ENCODE data around the gene CCNI2. TPM values are rescaled to one million over a fixed set of nuclear protein-coding genes. Genes with fewer than 3 reads are reported as not detected.

Gene CCNI2
- total and polyA plus RNA-seq, 10 of the 15 experiments (the other 5 are each of a cell fraction or from before 2014, with no cell fraction given): 1.8 to 8.0 (median 3.2) TPM

DNA sequence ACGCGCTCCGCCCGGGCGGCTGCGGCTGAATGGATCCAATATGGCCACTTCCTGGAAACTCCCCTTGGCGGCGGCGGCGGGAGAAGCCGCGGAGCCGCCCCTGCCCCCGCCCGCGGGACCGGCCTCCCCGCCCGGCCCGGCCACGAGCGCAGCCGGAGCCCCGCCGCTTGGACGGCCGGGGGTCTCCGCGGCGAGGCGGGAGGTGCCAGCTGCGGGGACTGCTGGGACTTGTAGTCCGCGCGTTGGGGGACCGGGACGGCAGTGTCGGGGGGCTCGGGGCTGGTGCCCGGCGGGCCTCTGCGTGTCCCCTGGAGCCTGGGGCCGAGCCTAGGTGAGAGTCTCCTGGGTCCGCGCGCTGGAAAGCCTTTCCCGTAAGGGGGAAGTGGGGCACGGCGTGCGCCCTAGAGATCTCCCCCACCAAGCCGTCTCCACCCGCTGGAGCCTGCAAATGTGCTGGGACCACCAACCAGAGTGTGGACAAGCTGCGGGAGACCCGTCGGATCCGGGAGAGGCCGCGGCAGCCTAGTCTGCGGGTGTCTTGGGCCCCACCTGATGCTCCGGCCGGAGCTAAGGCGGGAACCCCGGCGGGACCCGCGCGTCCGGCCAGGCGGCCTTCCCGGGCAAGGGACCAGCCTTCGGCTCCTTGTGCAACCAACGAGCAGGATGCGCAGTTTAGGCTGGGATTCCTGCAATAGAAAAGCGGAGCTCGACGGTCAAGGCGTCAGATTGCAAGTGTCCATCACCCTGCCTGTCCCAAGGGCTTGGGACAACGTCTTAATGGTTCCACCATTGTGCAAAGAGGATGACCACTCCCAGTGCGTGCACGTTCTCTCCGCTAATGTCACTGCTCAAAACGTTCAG is 30.2 kb downstream of the CCNI2 start, which contains the start of gene SEPTIN8:
Gene SEPTIN8 (minus strand): TSS at position 31 of the 861 bp plus-strand sequence. CDS start 102 bp downstream, outside the sequence.
- in situ Hi-C loops (cut with MboI) (no loop called here), intact Hi-C loops (cut with micrococcal nuclease; ENCODE audit: unreplicated experiment) (no loop called here)
- Histone ChIP-seq H3K9me3 (replicated peaks; ENCODE audit: control insufficient read depth, insufficient read depth, low read length) (no peaks in the 10 kb centered on the region), H3K9ac (ENCODE audit: control insufficient read depth, insufficient read depth, low read length) (peak within 1 kb of the TSS; percentile 81), H4K20me1 (ENCODE audit: control insufficient read depth, insufficient read depth) (no peaks in the 10 kb centered on the region), H2AFZ (ENCODE audit: control insufficient read depth, low read depth, low read length) (peak within 1 kb of the TSS; percentile 97), H3K4me2 (ENCODE audit: control insufficient read depth, insufficient read depth) (peak within 1 kb of the TSS; percentile 90), H3K79me2 (ENCODE audit: control insufficient read depth, insufficient read depth, low read length) (peaks cover 9% of the 10 kb centered on the region), H3K27ac (ENCODE audit: control insufficient read depth, insufficient read depth) (peak within 1 kb of the TSS; percentile 50), H3K4me3 (peak within 1 kb of the TSS; percentile 83), H3K4me1 (ENCODE audit: control insufficient read depth, insufficient read depth, low read length) (peaks cover 7% of the 10 kb centered on the region), H3K27me3 (replicated peaks in 1 of 2; ENCODE audit: control insufficient read depth in 2 of 2, insufficient read depth in 2 of 2, low read length in 1 of 2) (no peaks in the 10 kb centered on the region), H3K36me3 (ENCODE audit: control insufficient read depth in 2 of 2, insufficient read depth in 2 of 2, low read length in 1 of 2) (no peaks in the 10 kb centered on the region)
- RAD21 ChIA-PET (ENCODE audit: unreplicated experiment): interaction anchor here (0.6 to 2.5 kb wide), 9 partner anchors 14 to 275 kb away, joined by 3 to 9 read pairs (median 4); partner anchors contain the start of genes CCNI2, HSPA4 and KIF3A
- peak; percentile 74 for ATAC-seq
- DNase-seq (ENCODE audit: low read depth, low spot score): no peak
- FAIRE-seq: peak; percentile 18
- SMC1A ChIA-PET (ENCODE audit: uncharacterized antibody, unreplicated experiment): interaction anchor here (0.9 to 7.5 kb wide), 8 partner anchors 17 to 89 kb away, joined by 3 to 88 read pairs (median 5); partner anchors contain the start of gene CCNI2
- 16% methylated on average over 52 of the region's 82 CpGs for WGBS (ENCODE audit: insufficient coverage, insufficient replicate concordance, low lambda C conversion rate, missing lambda C conversion rate)
- POLR2A ChIA-PET: interaction anchor here (0.6 to 7.2 kb wide), 11 partner anchors 12 to 114 kb away, joined by 3 to 56 read pairs (median 5); partner anchors contain the start of genes CCNI2 and KIF3A
- CTCF ChIA-PET: interaction anchor here (0.9 to 1.7 kb wide), 6 partner anchors 22 to 75 kb away, joined by 3 to 7 read pairs (median 3); no protein-coding TSS in a partner anchor
- no TSS peak for BruUV-seq (replicated peaks)
- TF ChIP-seq ASH2L (IDR thresholded peaks at IDR 0.05; ENCODE audit: borderline replicate concordance, low read depth) (no peak), CBX3 (IDR thresholded peaks at IDR 0.05; ENCODE audit: borderline replicate concordance, low read depth) (no peak), TCF12 (IDR thresholded peaks at IDR 0.05; ENCODE audit: low read depth, low read length) (no peak), PAX8 (IDR thresholded peaks at IDR 0.05) (no peak), ZNF24 (IDR thresholded peaks at IDR 0.05) (no peak), ZNF622 (IDR thresholded peaks at IDR 0.05) (no peak), SMARCA5 (IDR thresholded peaks at IDR 0.05) (no peak), EP300 (IDR thresholded peaks at IDR 0.05; ENCODE audit: borderline replicate concordance in 1 of 2, control insufficient read depth in 1 of 2, low read depth in 2 of 2, low read length in 2 of 2) (no peak), RAD21 (IDR thresholded peaks at IDR 0.05; ENCODE audit: insufficient read depth, low read depth, low read length) (no peak), FOXK2 (IDR thresholded peaks at IDR 0.05) (no peak), CBX5 (IDR thresholded peaks at IDR 0.05; ENCODE audit: low read depth) (no peak), RUNX3 (IDR thresholded peaks at IDR 0.05; ENCODE audit: low read length) (0 out of 2 replicates have a peak, but pooled peaks have one; percentile 18), PRDM15 (CRISPR knock-in tag; IDR thresholded peaks at IDR 0.05) (no peak), ZNF207 (IDR thresholded peaks at IDR 0.05; ENCODE audit: borderline replicate concordance) (no peak), KLF5 (IDR thresholded peaks at IDR 0.05; ENCODE audit: partially characterized antibody) (no peak), EED (IDR thresholded peaks at IDR 0.05; ENCODE audit: low read depth) (no peak), PML (IDR thresholded peaks at IDR 0.05; ENCODE audit: low read length) (no peak), MTA2 (IDR thresholded peaks at IDR 0.05; ENCODE audit: low read depth) (no peak), IRF4 (IDR thresholded peaks at IDR 0.05; ENCODE audit: low read depth, low read length) (no peak)
